Neural progenitor cell (in vitro differentiated cells): ENCODE results near the gene PPP4R3B.

Source experiments
- CTCF ChIP-seq: fragments of 200-600 bp; sonication (generic); IDR thresholded peaks from 2 replicates; pipeline ENCODE4 v1.5.1; 2017; ENCODE audit warnings: antibody characterized with exemption, mild to moderate bottlenecking
- EZH2 ChIP-seq: fragments of 200-600 bp; sonication (generic); IDR thresholded peaks from 2 replicates; pipeline ENCODE4 v1.6.1; 2017; ENCODE audit warnings: antibody characterized with exemption, mild to moderate bottlenecking, moderate library complexity
- EZH2phosphoT487 ChIP-seq: fragments of 200-600 bp; sonication (generic); IDR thresholded peaks from 2 replicates; pipeline ENCODE4 v1.6.1; 2017; ENCODE audit warnings: antibody characterized with exemption

GRCh38 chr2:55653255-55653654, 35.8 kb upstream of the PPP4R3B start:
- TF ChIP-seq CTCF (no peak), EZH2phosphoT487 (no peak), EZH2 (no peak)
